Measurements from ENCODE around the gene PPFIBP1.

DNA sequence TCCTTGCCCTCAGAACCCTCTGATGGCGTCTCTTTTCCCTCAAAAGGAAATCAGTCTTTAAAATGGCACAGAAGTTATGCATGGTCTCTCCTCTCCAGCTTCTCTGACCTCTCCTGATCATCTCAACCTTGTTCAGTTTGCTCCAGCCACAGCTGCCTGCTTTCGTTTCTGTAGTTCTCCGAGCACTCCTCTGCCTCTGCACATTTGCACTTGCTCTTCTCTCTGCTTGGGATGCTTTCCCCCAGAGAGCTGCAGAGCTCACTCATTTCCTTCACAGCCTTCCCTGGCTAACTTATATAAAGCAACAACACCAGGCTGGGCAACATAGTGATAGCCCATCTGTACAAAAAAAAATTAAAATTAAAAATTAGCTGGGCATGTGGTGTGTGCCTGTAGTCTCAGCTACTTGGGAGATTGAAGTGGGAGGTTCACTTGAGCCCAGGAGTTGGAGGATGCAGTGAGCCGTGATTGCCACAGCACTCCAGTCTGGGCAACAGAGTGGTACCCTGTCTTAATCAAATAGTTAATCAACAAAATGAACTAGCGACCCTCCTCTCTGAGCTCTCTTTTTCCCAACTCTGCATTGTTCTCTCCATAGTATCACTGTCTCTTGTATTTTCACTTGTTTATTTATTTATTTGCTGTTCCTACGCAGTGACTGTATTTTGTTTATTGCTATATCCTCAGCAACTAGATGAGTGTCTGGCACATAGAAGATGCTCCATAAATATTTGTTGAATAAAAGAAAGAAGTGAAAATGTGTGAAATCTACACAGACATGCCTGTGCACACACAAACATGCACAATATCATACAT is 37.7 kb downstream of the PPFIBP1 start:
- TF ChIP-seq POLR2AphosphoS5 (IDR thresholded peaks at IDR 0.05; ENCODE audit: low read depth, low read length) (no peak), POLR2A (IDR thresholded peaks at IDR 0.05; ENCODE audit: low read depth, low read length) (no peak), TAF1 (IDR thresholded peaks at IDR 0.05; ENCODE audit: borderline replicate concordance, low read depth, low read length) (no peak)

Data from GM12892 (cell line).